Adrenal gland (tissue), 12 donors: ENCODE data around the gene PINK1. TPM values are rescaled to one million over a fixed set of nuclear protein-coding genes. Genes with fewer than 3 reads are reported as not detected.
"Not testable (repeated sequence)": the region's sequence is repeated elsewhere in the genome, so short reads cannot be mapped to it uniquely, and the experiment has no call there.

Source experiments
- DNase-seq, 7 donors: peaks; one replicate each; pipeline ENCODE4 v3.0.0-alpha.2; 2019 to 2020
- H3K27ac ChIP-seq, 5 donors: fragments of 200-600 bp; sonication (generic) in 4 of 5; 1 replicate in 3 of 5; 2 replicates in 2 of 5; pipeline versions ENCODE4 v1.5.1 to v1.8.0; 2016 to 2020; ENCODE audit warnings: mild to moderate bottlenecking in 1 of 5
- H3K27me3 ChIP-seq: fragments of 200-600 bp; 2 replicates; pipeline ENCODE4 v1.8.0; 2021
- H3K36me3 ChIP-seq, 2 donors: fragments of 200-600 bp; replicated peaks in 1 of 2; 1 replicate in 1 of 2; 2 replicates in 1 of 2; pipeline versions ENCODE4 v1.5.1 to v1.8.0; 2018 to 2022
- H3K4me1 ChIP-seq, 2 donors: fragments of 200-600 bp; replicated peaks in 1 of 2; 1 replicate in 1 of 2; 2 replicates in 1 of 2; pipeline versions ENCODE4 v1.5.1 to v1.8.0; 2018 to 2021
- H3K4me3 ChIP-seq, 4 donors: fragments of 200-600 bp; sonication (generic) in 3 of 4; one replicate each; pipeline ENCODE4 v1.5.1; 2016 to 2018
- H3K9me3 ChIP-seq, 3 donors: fragments of 200-600 bp; sonication (generic) in 1 of 3; replicated peaks in 1 of 3; 1 replicate in 2 of 3; 2 replicates in 1 of 3; pipeline versions ENCODE4 v1.5.1 to v1.8.0; 2016 to 2021
- POLR2A ChIP-seq, 2 donors: fragments of 450-650 bp; IDR thresholded peaks; one replicate each; pipeline ENCODE4 v1.6.1; 2017; ENCODE audit warnings: antibody characterized with exemption in 2 of 2, mild to moderate bottlenecking in 2 of 2, moderate library complexity in 1 of 2
- WGBS, 4 donors: extraction: QIAGEN DNeasy Blood & Tissue Kit in 2 of 4; methylation state at CpG; one replicate each; pipeline versions ENCODE4 v1.1.5 to v1.1.7; 2013 to 2017; 5-methylcytosine and 5-hydroxymethylcytosine counted together
- intact Hi-C, 2 donors: fragments of 100-400 bp; cut with DNase I; formaldehyde crosslinking; loops; one replicate each; pipeline versions ENCODE4 v1.14.1 to v1.15.0; 2022 to 2023
- polyA plus RNA-seq, 3 donors: library from polyadenylated mRNA; stranded (reverse); fragments of 200-250 nt in 2 of 3; fragments of 350-450 nt in 1 of 3; fragmentation: Illumina TruSeq in 1 of 3; extraction: RNeasy Lipid Tissue Mini Kit (QIAGEN cat#74804) in 1 of 3; gene quantifications; one replicate each; pipeline ENCODE4 v1.2.3, GENCODE V29; 2013 to 2014
- total RNA-seq, 9 donors: library from RNA; depleted of rRNA in 4 of 9; stranded (reverse); fragments of >200 nt in 4 of 9; fragments of 120-200 nt in 1 of 9; fragmentation: NEBNext Ultra II Directional in 1 of 9; extraction: Animal tissue kit (Norgen Biotek cat#: 25700) in 1 of 9; gene quantifications; one replicate each; pipeline versions ENCODE4 v1.1.0 to v1.2.4, GENCODE V29; 2013 to 2023
- TF ChIP-seq, protein P1 (sequence below), 6 experiments: fragments of 450-650 bp in 4 of 6; fragments of 200-600 bp in 2 of 6; sonication (generic) in 1 of 6; IDR thresholded peaks; 1 replicate in 5 of 6; 2 replicates in 1 of 6; pipeline versions ENCODE4 v1.5.1 to v1.8.0; 2016 to 2021; ENCODE audit warnings: antibody characterized with exemption in 6 of 6, mild to moderate bottlenecking in 2 of 6, moderate library complexity in 1 of 6
- donor health status: healthy with polysubstance abuse.
- donor health status: Bipolar disorder and iron deficiency.
- donor health status: DM: yes; HTN: yes; CAD: no.
- donor health status: DM: no; HTN: no; CAD: no.
- donor health status: DM: no; HTN: no; CAD: no.
- donor health status: DM: yes; HTN: yes; CAD: no.

Gene PINK1
- total and polyA plus RNA-seq, 12 donors: 98.4 to 586 (median 257) TPM

GRCh38 chr1:20668581-20668980, 35.3 kb downstream of the PINK1 start:
- peaks cover 0 to 7% of the 10 kb centered on the region in 2 donors for H3K36me3 ChIP-seq
- H3K4me3 ChIP-seq: no peak overlapping the region
- 88 to 100% (median 99%) methylated on average over 1 of the region's 1 CpG for WGBS, 4 donors
- no peak overlapping the region for H3K27ac ChIP-seq
- no peaks in the 10 kb centered on the region for H3K9me3 ChIP-seq
- TF ChIP-seq, protein P1, sequence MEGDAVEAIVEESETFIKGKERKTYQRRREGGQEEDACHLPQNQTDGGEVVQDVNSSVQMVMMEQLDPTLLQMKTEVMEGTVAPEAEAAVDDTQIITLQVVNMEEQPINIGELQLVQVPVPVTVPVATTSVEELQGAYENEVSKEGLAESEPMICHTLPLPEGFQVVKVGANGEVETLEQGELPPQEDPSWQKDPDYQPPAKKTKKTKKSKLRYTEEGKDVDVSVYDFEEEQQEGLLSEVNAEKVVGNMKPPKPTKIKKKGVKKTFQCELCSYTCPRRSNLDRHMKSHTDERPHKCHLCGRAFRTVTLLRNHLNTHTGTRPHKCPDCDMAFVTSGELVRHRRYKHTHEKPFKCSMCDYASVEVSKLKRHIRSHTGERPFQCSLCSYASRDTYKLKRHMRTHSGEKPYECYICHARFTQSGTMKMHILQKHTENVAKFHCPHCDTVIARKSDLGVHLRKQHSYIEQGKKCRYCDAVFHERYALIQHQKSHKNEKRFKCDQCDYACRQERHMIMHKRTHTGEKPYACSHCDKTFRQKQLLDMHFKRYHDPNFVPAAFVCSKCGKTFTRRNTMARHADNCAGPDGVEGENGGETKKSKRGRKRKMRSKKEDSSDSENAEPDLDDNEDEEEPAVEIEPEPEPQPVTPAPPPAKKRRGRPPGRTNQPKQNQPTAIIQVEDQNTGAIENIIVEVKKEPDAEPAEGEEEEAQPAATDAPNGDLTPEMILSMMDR (IDR thresholded peaks at IDR 0.05): no peak
- no peak for TF ChIP-seq POLR2A (IDR thresholded peaks at IDR 0.05)
- H3K4me1 ChIP-seq: no peaks in the 10 kb centered on the region
- H3K27me3 ChIP-seq: no peaks in the 10 kb centered on the region
- intact Hi-C loops: no loop called here
- DNase-seq: no peak

DNA sequence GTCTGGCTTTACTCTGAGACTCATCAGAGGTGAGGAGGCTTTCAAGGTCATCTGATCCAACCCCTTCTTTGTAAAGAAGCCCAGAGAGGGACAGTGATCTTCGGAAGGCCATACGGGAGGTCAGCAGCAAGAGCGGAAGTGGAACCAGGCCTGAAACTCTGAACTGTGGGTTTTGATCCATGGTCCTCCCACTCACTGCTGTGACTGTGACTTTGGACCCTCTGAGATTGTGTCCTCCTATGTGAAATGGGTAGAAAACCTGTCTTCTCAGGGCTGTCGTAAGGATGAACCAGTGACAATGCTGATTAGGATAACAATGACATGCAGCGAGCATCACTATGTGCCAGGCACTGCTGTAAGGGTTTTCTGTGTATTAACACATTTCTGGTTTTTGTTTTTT, 37.7 kb downstream of the PINK1 start:
- no peak for TF ChIP-seq POLR2A (IDR thresholded peaks at IDR 0.05)
- WGBS, 4 donors: 91 to 97% (median 95%) methylated on average over 5 of the region's 5 CpGs
- intact Hi-C loops: no loop called here
- DNase-seq: no peak
- no peaks in the 10 kb centered on the region for H3K9me3 ChIP-seq
- no peak overlapping the region for H3K4me3 ChIP-seq
- H3K27me3 ChIP-seq: no peaks in the 10 kb centered on the region
- peaks cover 0 to 7% of the 10 kb centered on the region in 2 donors for H3K36me3 ChIP-seq
- H3K27ac ChIP-seq: no peak overlapping the region
- no peaks in the 10 kb centered on the region for H3K4me1 ChIP-seq

DNA sequence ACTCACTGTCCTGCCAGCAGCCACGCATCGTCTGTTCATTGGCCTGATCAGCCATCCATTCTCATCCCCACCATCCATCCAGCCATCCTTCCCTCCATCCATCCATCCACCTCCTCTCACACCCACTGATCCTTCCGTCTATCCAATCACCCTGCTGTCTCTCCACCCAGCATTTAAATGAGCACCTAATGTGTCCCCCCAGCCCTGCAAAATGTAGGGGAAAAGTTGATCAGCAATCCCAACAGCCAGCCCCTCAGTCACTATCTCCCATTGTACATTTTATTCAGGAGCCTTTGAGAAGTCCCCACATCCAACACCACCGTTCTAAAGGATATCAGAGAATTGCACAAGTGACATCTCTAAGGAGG, 39.0 kb downstream of the PINK1 start:
- H3K27me3 ChIP-seq: no peaks in the 10 kb centered on the region
- H3K4me1 ChIP-seq: no peaks in the 10 kb centered on the region
- no peak for DNase-seq
- no peaks in the 10 kb centered on the region for H3K9me3 ChIP-seq
- WGBS, 4 donors: 91 to 96% (median 91%) methylated on average over 4 of the region's 4 CpGs
- peaks cover 0 to 7% of the 10 kb centered on the region in 2 donors for H3K36me3 ChIP-seq
- TF ChIP-seq, protein P1 (IDR thresholded peaks at IDR 0.05): no peak
- TF ChIP-seq POLR2A (IDR thresholded peaks at IDR 0.05): no peak
- H3K4me3 ChIP-seq: no peak overlapping the region
- no peak overlapping the region for H3K27ac ChIP-seq
- intact Hi-C loops: no loop called here

DNA sequence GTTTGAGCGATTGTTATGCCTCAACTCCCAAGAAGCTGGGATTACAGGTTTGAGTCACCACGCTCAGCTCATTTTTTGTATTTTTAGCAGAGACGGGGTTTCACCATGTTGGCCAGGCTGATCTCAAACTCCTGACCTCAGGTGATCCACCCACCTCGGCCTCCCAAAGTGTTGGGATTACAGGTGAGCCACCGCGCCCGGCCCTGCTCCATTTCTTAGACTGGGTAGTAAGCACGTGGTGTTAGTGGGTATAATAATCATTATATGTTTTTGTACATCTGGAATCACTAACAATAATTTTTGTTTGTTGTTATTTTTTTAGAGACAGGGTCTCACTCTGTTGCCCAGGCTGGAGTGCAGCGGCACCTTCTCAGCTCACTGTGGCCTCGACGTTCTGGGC, 40.4 kb downstream of the PINK1 start:
- H3K36me3 ChIP-seq, H3K4me1 ChIP-seq, DNase-seq, H3K4me3 ChIP-seq, H3K27ac ChIP-seq, intact Hi-C loops, H3K9me3 ChIP-seq, H3K27me3 ChIP-seq: not testable (repeated sequence)
- 89 to 98% (median 93%) methylated on average over 11 of the region's 11 CpGs for WGBS, 4 donors

GRCh38 chr1:20678599-20678998, 45.3 kb downstream of the PINK1 start:
- no peak for DNase-seq
- Histone ChIP-seq H3K4me3 (no peak overlapping the region), H3K36me3 (no peaks in the 10 kb centered on the region), H3K27me3 (no peaks in the 10 kb centered on the region), H3K4me1 (peaks cover 5 to 21% of the 10 kb centered on the region in 2 donors), H3K27ac (no peak overlapping the region), H3K9me3 (no peaks in the 10 kb centered on the region)
- WGBS, 4 donors: 78 to 82% (median 79%) methylated on average over 6 of the region's 6 CpGs
- TF ChIP-seq, protein P1 (IDR thresholded peaks at IDR 0.05): no peak
- no peak for TF ChIP-seq POLR2A (IDR thresholded peaks at IDR 0.05)
- intact Hi-C loops: no loop called here
